Measurements from ENCODE around the gene PRRX2.

The PRRX2 gene

GRCh38 chr9:129665814-129666520 is 520 bp downstream of the PRRX2 start:
- H3K4me3 ChIP-seq (ENCODE audit: low read depth, low read length): peak overlapping the region; percentile 32
- DNase-seq (ENCODE audit: low read depth): no peak
- TF ChIP-seq CTCF (IDR thresholded peaks at IDR 0.05; ENCODE audit: low read depth, low read length, missing control alignments): no peak
- in situ Hi-C loops (cut with HindIII; ENCODE audit: low sequenced_read_pairs): no loop called here

GRCh38 chr9:129666575-129666974 is 1.1 kb downstream of the PRRX2 start:
- TF ChIP-seq CTCF (IDR thresholded peaks at IDR 0.05; ENCODE audit: low read depth, low read length, missing control alignments): no peak
- H3K4me3 ChIP-seq (ENCODE audit: low read depth, low read length): peak overlapping the region; percentile 30
- in situ Hi-C loops (cut with HindIII; ENCODE audit: low sequenced_read_pairs): no loop called here
- DNase-seq (ENCODE audit: low read depth): no peak

- H3K4me3 ChIP-seq (ENCODE audit: low read depth, low read length): no peak overlapping the region
- in situ Hi-C loops (cut with HindIII; ENCODE audit: low sequenced_read_pairs): no loop called here
- no peak for DNase-seq (ENCODE audit: low read depth)
- TF ChIP-seq CTCF (IDR thresholded peaks at IDR 0.05; ENCODE audit: low read depth, low read length, missing control alignments): no peak
Measured at GRCh38 chr9:129667378-129667777, 1.9 kb downstream of the PRRX2 start.

- no peak for DNase-seq (ENCODE audit: low read depth)
- no peak for TF ChIP-seq CTCF (IDR thresholded peaks at IDR 0.05; ENCODE audit: low read depth, low read length, missing control alignments)
- in situ Hi-C loops (cut with HindIII; ENCODE audit: low sequenced_read_pairs): no loop called here
- no peak overlapping the region for H3K4me3 ChIP-seq (ENCODE audit: low read depth, low read length)
Measured at GRCh38 chr9:129667850-129668249, 2.4 kb downstream of the PRRX2 start.

GRCh38 chr9:129669141-129669718 is 3.8 kb downstream of the PRRX2 start:
- DNase-seq (ENCODE audit: low read depth): peak; percentile 79
- no peak overlapping the region for H3K4me3 ChIP-seq (ENCODE audit: low read depth, low read length)
- in situ Hi-C loops (cut with HindIII; ENCODE audit: low sequenced_read_pairs): no loop called here
- TF ChIP-seq CTCF (IDR thresholded peaks at IDR 0.05; ENCODE audit: low read depth, low read length, missing control alignments): no peak

GRCh38 chr9:129669946-129670345 is 4.5 kb downstream of the PRRX2 start:
- in situ Hi-C loops (cut with HindIII; ENCODE audit: low sequenced_read_pairs): loop anchor here (10.0 kb wide), 1 partner anchor 55 kb away; no protein-coding TSS in a partner anchor
- no peak for DNase-seq (ENCODE audit: low read depth)

More at GRCh38 chr9:129669946-129670345, 4.5 kb downstream of the PRRX2 start:
- no peak for TF ChIP-seq CTCF (IDR thresholded peaks at IDR 0.05; ENCODE audit: low read depth, low read length, missing control alignments)
- H3K4me3 ChIP-seq (ENCODE audit: low read depth, low read length): no peak overlapping the region
